IPS-15b (cell line): ENCODE data around the gene PABPC3.

ENCODE experiments used
- H3K27me3 ChIP-seq: one replicate; pipeline ENCODE4 v1.6.1; 2013; ENCODE audit warnings: low read length; ENCODE audit not compliant: control insufficient read depth, insufficient read depth
- H3K36me3 ChIP-seq: one replicate; pipeline ENCODE4 v1.6.1; 2013; ENCODE audit warnings: low read length; ENCODE audit not compliant: control insufficient read depth, insufficient read depth
- H3K4me1 ChIP-seq: one replicate; pipeline ENCODE4 v1.6.1; 2013; ENCODE audit warnings: mild to moderate bottlenecking, low read length; ENCODE audit not compliant: control insufficient read depth, insufficient read depth
- H3K4me3 ChIP-seq: one replicate; pipeline ENCODE4 v1.5.1; 2013; ENCODE audit warnings: low read depth, low read length
- H3K9ac ChIP-seq: one replicate; pipeline ENCODE4 v1.6.1; 2013; ENCODE audit warnings: low read depth, mild to moderate bottlenecking, low read length
- H3K9me3 ChIP-seq: one replicate; pipeline ENCODE4 v1.6.1; 2013; ENCODE audit warnings: mild to moderate bottlenecking, low read length; ENCODE audit not compliant: control insufficient read depth, insufficient read depth

PABPC3 gene

GRCh38 chr13:25114220-25114619, 18.3 kb downstream of the PABPC3 start:
- peaks cover 3% of the 10 kb centered on the region for H3K4me1 ChIP-seq
- peaks cover 4% of the 10 kb centered on the region for H3K27me3 ChIP-seq
- no peak overlapping the region for H3K4me3 ChIP-seq
- H3K9me3 ChIP-seq, result no peaks in the 10 kb centered on the region
- H3K36me3 ChIP-seq, result no peaks in the 10 kb centered on the region
- no peak overlapping the region for H3K9ac ChIP-seq

DNA sequence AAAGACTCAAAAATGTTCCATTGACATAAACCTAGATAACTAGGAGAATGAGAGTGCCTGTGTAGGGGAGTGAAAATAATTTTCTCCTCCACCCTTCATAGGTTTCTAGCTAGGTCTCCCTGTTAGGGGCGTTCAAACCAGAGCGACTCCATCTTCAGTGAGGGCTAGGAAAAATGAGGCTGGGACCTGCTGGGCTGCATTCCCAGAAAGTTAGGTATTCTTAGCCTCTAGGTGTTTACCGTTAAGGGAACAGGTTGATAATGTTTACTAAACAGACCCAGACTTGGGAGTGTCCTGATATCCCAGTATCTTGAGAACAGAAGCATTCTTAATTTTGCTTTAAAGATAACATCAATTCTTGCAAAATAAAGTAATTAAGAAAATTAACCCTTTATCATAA, 20.1 kb downstream of the PABPC3 start:
- H3K9ac ChIP-seq, result no peak overlapping the region
- H3K9me3 ChIP-seq, result no peaks in the 10 kb centered on the region
- peaks cover 4% of the 10 kb centered on the region for H3K27me3 ChIP-seq
- H3K4me1 ChIP-seq, result peaks cover 3% of the 10 kb centered on the region
- H3K4me3 ChIP-seq, result no peak overlapping the region
- no peaks in the 10 kb centered on the region for H3K36me3 ChIP-seq

- peaks cover 3% of the 10 kb centered on the region for H3K4me1 ChIP-seq
- H3K4me3 ChIP-seq, result no peak overlapping the region
- peaks cover 4% of the 10 kb centered on the region for H3K27me3 ChIP-seq
- H3K9ac ChIP-seq, result no peak overlapping the region
- no peaks in the 10 kb centered on the region for H3K36me3 ChIP-seq
- no peaks in the 10 kb centered on the region for H3K9me3 ChIP-seq
Measured at GRCh38 chr13:25117312-25117711, 21.4 kb downstream of the PABPC3 start.

GRCh38 chr13:25118378-25118905, 22.5 kb downstream of the PABPC3 start:
- H3K4me3 ChIP-seq, result no peak overlapping the region
- no peaks in the 10 kb centered on the region for H3K9me3 ChIP-seq
- H3K36me3 ChIP-seq, result no peaks in the 10 kb centered on the region
- peaks cover 3% of the 10 kb centered on the region for H3K4me1 ChIP-seq
- peaks cover 4% of the 10 kb centered on the region for H3K27me3 ChIP-seq
- no peak overlapping the region for H3K9ac ChIP-seq

GRCh38 chr13:25130944-25131343, 35.0 kb downstream of the PABPC3 start:
- Histone ChIP-seq H3K4me3 (no peak overlapping the region), H3K27me3 (peaks cover 5% of the 10 kb centered on the region), H3K9me3 (no peaks in the 10 kb centered on the region), H3K4me1 (peaks cover 10% of the 10 kb centered on the region), H3K36me3 (no peaks in the 10 kb centered on the region), H3K9ac (no peak overlapping the region)

GRCh38 chr13:25131881-25132420, 36.0 kb downstream of the PABPC3 start:
- Histone ChIP-seq H3K9ac (no peak overlapping the region), H3K9me3 (no peaks in the 10 kb centered on the region), H3K4me3 (no peak overlapping the region), H3K36me3 (no peaks in the 10 kb centered on the region), H3K27me3 (peaks cover 8% of the 10 kb centered on the region), H3K4me1 (peaks cover 20% of the 10 kb centered on the region)

- Histone ChIP-seq H3K9ac (no peak overlapping the region), H3K36me3 (no peaks in the 10 kb centered on the region), H3K27me3 (peaks cover 8% of the 10 kb centered on the region), H3K4me1 (peaks cover 28% of the 10 kb centered on the region), H3K9me3 (no peaks in the 10 kb centered on the region), H3K4me3 (no peak overlapping the region)
Measured at GRCh38 chr13:25132751-25133390, 36.9 kb downstream of the PABPC3 start.

- H3K27me3 ChIP-seq, result peaks cover 8% of the 10 kb centered on the region
- no peak overlapping the region for H3K4me3 ChIP-seq
- no peaks in the 10 kb centered on the region for H3K36me3 ChIP-seq
- H3K4me1 ChIP-seq, result peaks cover 28% of the 10 kb centered on the region
- no peaks in the 10 kb centered on the region for H3K9me3 ChIP-seq
- H3K9ac ChIP-seq, result no peak overlapping the region
Measured at GRCh38 chr13:25135896-25136295, 40.0 kb downstream of the PABPC3 start.

DNA sequence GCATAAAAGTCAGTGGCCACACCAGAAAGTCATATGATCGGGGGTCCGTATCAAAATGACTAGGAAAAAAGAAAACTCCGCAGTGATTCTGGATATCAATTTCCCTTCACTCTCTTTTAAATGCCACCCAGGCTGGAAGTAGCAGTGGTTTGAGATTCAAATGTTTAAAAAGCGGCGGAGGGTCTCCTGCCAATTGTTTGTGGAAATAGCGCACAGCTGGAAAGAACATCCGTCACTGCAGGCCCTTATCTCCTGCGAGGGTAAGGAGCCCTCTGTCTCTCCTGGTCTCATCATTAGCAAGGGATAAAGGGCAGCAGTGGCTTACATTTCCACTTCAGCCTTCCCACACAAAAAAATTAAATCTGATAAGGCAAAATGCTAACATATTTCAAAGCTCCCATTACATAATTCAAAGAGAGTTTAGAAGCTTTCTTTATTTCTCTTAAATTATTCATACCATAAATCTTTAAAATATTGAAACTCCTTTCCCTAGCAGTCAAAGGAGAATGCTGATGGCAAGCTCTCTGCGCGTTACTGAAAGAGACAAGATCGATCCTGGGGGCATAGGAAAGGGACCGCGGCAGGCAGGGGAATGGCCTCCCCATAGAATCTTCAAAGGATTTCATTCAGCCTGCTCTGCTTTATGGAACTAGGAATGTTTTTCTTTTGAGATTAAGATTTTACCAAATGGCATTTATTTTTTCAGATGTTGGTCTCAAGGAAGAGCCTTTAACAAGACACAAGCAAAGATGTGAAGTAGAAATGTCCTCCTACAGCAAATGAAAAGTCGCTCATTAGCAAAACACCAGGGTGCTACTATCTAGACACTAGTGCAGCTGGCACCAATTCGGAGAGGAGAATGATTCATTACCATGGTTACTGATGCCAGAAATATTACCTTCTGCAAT, 41.2 kb downstream of the PABPC3 start:
- no peaks in the 10 kb centered on the region for H3K36me3 ChIP-seq
- H3K4me3 ChIP-seq, result peak overlapping the region; percentile 7
- peaks cover 22% of the 10 kb centered on the region for H3K4me1 ChIP-seq
- no peaks in the 10 kb centered on the region for H3K9me3 ChIP-seq
- H3K27me3 ChIP-seq, result peaks cover 8% of the 10 kb centered on the region
- no peak overlapping the region for H3K9ac ChIP-seq

GRCh38 chr13:25137788-25138115, 41.8 kb downstream of the PABPC3 start:
- H3K9me3 ChIP-seq, result no peaks in the 10 kb centered on the region
- H3K4me1 ChIP-seq, result peaks cover 19% of the 10 kb centered on the region
- H3K27me3 ChIP-seq, result peaks cover 8% of the 10 kb centered on the region
- peak overlapping the region; percentile 7 for H3K4me3 ChIP-seq
- no peak overlapping the region for H3K9ac ChIP-seq
- no peaks in the 10 kb centered on the region for H3K36me3 ChIP-seq

DNA sequence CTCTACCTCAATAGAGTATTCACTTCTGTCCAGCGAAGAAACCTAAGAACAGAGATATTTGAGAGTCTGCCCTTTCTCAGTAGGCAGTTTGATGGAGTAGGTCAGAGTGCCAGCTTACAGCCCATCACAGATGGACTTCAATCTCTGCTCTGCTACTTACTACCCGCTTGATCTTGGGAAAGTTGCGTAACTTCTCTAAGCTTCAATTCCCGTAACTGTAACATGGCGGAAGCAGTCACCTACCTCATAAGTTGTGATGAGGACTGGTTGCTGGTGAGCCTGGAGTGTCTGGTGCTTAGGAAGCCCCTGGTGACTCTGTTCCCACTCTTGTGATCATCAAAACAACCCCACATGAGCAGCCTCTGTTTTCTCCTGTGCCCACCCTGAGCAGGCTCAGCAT, 45.1 kb downstream of the PABPC3 start:
- H3K4me3 ChIP-seq, result no peak overlapping the region
- H3K36me3 ChIP-seq, result no peaks in the 10 kb centered on the region
- no peaks in the 10 kb centered on the region for H3K9me3 ChIP-seq
- H3K27me3 ChIP-seq, result peaks cover 1% of the 10 kb centered on the region
- peaks cover 17% of the 10 kb centered on the region for H3K4me1 ChIP-seq
- no peak overlapping the region for H3K9ac ChIP-seq
